Loucy (cell line): Measurements from ENCODE around the gene SSUH2.

Source experiments
- EZH2phosphoT487 ChIP-seq: fragments of 200-600 bp; IDR thresholded peaks from 2 replicates; pipeline ENCODE4 v1.6.1; 2018; ENCODE audit warnings: antibody characterized with exemption, mild to moderate bottlenecking, moderate library complexity, borderline replicate concordance
- TF ChIP-seq, protein P1 (sequence below): fragments of 200-600 bp; sonication (generic); conservative IDR thresholded peaks from 2 replicates; pipeline ENCODE4 v1.5.1; 2014; ENCODE audit warnings: mild to moderate bottlenecking, antibody characterized with exemption, low read length

DNA sequence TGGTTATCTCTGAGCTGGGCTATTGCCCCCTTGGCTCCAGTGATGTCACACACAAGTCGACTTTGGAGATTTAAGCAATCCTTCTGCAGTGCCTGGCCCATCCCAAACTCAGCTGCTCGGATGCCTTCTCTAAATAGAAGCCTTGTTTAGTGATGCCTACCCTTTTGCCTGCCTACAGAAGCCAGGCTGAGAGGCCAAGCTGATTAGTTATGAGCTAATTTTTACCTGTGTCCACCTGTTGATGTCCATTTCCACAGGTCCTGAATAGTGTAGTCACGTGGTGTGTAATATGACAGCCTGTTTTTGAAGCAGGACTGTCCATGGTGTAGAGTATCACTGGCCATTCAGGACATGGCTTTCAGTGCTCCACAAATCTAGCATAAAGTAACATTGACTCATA is 45.5 kb downstream of the SSUH2 start:
- TF ChIP-seq, protein P1, sequence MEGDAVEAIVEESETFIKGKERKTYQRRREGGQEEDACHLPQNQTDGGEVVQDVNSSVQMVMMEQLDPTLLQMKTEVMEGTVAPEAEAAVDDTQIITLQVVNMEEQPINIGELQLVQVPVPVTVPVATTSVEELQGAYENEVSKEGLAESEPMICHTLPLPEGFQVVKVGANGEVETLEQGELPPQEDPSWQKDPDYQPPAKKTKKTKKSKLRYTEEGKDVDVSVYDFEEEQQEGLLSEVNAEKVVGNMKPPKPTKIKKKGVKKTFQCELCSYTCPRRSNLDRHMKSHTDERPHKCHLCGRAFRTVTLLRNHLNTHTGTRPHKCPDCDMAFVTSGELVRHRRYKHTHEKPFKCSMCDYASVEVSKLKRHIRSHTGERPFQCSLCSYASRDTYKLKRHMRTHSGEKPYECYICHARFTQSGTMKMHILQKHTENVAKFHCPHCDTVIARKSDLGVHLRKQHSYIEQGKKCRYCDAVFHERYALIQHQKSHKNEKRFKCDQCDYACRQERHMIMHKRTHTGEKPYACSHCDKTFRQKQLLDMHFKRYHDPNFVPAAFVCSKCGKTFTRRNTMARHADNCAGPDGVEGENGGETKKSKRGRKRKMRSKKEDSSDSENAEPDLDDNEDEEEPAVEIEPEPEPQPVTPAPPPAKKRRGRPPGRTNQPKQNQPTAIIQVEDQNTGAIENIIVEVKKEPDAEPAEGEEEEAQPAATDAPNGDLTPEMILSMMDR = no peak
- TF ChIP-seq EZH2phosphoT487 = no peak
